HG03571 (cell line): Measurements from ENCODE around the gene CCIN.

ENCODE experiments used
- ATAC-seq: cut with Tn5 transposase; IDR thresholded peaks from one replicate; pipeline ENCODE4 v1.9.1; 2021; ENCODE audit not compliant: unreplicated experiment

CCIN gene

GRCh38 chr9:36189976-36190375 lies 20.8 kb downstream of the CCIN start:
- ATAC-seq: no peak

DNA sequence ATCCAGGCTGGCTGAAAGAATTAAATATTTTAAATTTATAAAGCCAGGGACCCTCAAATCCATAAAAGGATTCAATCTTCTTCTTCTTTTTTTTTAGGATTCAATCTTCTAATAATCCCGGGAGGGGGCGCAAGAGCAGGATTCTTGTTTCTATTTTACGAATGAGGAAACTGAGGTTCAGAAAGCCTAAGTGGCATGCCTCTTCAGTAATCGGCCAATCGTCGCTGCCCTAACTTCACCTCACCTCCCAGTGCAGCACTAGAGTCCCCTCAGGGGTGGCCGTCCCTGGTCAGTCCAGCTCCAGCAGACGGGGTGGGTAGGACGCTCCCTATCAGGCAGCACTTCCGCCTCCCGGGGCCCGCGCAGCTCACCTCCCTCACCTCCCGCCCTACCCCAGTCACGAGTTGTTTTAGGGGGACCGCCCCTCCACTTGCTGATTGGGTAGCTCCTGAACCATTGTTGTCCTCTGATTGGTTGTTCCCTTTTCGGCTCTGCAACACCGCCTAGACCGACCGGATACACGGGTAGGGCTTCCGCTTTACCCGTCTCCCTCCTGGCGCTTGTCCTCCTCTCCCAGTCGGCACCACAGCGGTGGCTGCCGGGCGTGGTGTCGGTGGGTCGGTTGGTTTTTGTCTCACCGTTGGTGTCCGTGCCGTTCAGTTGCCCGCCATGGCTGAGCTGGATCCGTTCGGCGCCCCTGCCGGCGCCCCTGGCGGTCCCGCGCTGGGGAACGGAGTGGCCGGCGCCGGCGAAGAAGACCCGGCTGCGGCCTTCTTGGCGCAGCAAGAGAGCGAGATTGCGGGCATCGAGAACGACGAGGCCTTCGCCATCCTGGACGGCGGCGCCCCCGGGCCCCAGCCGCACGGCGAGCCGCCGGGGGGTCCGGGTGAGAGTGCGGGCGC lies 21.5 kb downstream of the CCIN start, which contains the start of gene CLTA:
Gene CLTA, plus strand, starts transcription at position 534 of the 902 bp plus-strand sequence. Its CDS starts 136 bp downstream, at position 670.
- peak; percentile 89 for ATAC-seq

GRCh38 chr9:36191290-36191645 lies 22.1 kb downstream of the CCIN start:
- ATAC-seq: peak; percentile 5

DNA sequence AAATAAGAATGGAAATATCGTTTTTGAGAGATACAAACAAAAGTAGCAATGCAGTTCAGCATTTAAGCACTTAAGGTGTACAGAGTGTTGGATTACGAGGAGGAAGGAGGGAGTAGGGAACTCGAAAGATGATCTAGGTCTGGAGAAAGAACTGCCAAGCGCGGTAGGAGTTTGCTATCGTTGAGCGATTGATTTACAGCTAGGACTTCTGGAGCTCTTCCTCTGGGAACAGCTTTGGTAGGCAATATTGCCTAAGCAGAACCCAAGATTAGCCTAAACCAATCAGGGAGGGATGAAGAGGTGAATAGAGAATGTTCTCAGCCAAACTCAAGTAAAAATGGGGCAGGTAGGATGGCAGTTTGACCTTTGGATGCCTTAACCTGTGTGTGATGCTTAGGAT lies 22.5 kb downstream of the CCIN start:
- no peak for ATAC-seq

GRCh38 chr9:36192196-36192595 lies 23.0 kb downstream of the CCIN start:
- no peak for ATAC-seq

GRCh38 chr9:36193023-36193422 lies 23.8 kb downstream of the CCIN start:
- no peak for ATAC-seq

- ATAC-seq: no peak
These were observed 25.3 kb downstream of the CCIN start for GRCh38 chr9:36194326-36195000.

- no peak for ATAC-seq
These were observed 35.8 kb downstream of the CCIN start for GRCh38 chr9:36204906-36205547.

DNA sequence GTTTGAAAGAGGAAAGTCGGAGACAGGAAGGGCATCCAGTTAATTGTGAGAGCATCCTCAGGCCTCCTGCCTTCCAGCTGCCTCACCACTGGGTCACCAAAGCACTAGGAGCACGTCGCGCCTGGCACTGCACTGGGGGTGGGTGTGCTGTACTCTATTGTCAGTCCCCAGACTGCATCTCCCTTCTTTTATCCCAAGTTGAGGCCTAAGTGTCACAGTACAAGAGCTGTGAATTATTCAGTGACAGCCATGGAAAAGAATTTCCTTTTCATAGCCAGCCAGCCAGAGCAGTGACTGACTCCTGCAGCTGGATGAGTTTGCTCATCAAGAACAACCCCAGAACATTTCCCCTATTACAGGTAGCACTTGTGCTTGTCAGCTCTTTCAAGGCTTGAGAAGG lies 37.8 kb downstream of the CCIN start:
- no peak for ATAC-seq

DNA sequence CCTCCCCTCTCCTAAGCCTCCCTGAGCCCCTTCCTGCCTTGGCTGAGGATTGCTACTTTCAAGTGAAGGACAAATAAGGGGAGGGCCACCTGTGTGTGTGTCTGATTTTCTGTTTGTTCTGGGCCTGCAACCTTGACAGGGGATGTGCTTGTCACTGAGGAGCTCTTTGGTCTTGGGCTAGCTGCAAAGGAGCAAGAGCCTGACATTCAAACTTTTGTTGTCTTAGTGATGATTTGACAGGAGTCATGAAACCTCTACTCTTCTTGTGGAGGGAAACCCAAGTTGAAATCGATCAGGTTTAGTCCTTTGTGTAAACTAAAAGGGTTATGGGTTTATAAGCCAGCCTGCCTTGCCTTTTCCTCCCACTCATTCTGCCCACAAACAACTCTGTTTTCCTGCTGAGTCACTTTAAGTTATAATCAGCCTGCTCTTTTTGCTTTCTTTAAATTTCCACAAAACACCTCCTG lies 38.4 kb downstream of the CCIN start:
- ATAC-seq: no peak

- ATAC-seq: no peak
These were observed 39.5 kb downstream of the CCIN start for GRCh38 chr9:36208521-36209253.

DNA sequence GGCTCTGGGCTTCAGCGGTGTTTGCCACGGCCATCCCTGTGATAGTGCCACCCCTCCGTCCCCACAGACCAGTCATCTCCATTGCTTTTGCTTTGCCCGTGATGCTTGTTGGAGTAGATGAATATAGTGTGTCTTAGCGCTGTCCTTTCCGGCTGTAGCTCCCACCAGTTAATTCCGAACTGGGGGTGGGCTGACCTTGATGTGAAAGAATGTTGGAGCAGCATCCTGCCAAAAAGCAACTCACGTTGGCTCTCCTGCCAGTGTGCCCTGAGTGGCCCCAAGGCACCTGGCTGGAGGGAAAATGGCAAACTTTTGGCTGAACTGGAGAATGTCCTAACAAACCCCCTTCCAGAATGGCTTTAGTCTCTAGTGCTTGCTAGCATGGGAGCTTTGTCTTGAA lies 41.5 kb downstream of the CCIN start:
- ATAC-seq: no peak

DNA sequence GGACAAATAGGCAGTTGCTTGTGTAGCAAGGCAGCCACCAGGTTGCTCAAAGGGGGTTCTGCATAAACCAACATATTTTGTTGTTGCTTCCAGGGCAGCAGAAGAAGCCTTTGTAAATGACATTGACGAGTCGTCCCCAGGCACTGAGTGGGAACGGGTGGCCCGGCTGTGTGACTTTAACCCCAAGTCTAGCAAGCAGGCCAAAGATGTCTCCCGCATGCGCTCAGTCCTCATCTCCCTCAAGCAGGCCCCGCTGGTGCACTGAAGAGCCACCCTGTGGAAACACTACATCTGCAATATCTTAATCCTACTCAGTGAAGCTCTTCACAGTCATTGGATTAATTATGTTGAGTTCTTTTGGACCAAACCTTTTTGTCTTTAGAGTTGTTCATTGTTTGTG lies 42.3 kb downstream of the CCIN start:
- no peak for ATAC-seq

DNA sequence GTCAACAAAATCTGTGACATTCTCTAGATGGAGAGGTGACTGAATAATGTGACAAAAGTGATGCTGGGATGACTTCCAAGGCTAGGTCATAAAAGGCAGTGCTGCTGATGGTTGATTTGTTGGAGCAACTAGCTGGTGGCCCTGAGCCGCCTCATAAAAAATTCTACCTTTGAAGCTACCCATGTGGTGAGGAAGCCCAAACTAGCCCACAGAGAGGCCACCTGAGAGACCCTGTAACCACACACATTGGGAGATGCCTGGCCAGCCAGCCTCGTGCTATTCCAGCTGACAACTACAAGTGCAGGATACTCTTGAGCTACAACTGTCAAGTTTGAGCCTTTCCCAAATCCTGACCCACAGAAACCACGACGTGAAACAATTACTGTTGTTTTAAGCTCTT lies 44.2 kb downstream of the CCIN start:
- ATAC-seq: no peak

DNA sequence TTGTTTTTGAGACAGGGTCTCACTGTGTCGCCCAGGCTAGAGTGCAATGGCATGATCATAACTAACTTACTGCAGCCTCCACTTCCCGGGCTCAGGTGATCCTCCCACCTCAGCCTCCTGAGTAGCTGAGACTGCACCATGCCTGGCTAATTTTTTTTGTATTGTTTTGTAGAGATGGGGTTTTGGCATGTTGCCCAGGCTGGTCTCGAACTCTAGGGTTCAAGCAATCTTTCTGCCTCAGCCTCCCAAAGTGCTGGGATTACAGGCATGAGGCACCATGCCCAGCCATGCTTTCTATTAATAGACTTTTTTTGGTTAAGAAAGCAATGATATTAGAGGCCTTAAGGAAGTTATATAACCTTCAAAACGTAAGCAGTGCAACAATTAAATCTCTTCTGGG lies 44.8 kb downstream of the CCIN start:
- ATAC-seq: no peak

GRCh38 chr9:36214571-36214970 lies 45.4 kb downstream of the CCIN start:
- no peak for ATAC-seq

DNA sequence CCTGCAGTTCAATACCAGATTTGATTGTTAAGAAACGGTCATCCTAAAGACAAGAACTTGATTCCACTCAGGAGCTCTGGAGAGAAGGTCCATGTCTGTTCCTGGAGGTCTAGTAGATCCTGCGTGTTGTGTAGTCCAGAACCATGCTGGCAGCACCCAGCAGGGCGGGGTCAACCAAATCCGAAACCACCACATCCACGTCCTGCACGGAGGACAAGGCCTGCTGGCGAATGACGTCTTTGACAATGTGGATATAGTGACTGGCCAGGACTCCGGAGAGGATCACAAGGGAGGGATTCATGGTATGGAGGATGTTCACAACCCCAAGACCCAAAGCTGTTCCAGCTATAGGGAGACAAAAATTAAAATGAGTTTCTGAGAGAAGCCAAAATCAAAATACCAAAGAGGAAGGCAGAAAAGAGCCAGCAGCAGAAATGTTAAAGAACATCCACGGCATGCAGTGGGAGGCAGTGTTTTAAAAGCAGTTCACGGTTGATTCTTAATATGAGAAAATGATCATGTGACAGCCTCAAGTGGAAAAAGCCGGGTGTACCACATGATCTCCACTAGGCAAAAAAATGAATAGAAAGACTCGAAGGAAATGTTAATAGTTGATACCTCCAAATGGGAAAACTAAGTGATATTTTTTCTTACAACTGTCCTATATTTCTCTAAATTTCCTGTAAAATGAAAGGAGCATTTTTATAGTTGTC lies 48.2 kb downstream of the CCIN start:
- no peak for ATAC-seq

DNA sequence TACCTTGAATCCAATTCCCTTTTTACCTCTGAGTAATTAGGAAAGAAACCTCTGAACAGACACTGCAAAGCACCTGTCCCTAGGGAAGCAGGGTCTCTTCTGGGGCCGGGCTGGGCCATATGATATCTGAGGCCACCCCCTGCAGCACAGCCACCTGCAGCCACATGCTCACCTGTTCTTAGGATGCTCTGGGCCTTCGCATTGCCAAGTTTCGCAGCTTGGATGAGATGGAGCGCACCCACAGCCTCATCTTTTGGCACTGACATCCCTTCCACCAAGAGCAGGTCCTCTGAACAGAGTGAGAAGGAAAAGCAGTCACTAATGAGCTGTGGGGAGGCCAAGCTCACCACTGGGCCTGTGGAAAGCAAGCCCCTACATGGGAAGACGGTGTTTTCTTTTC lies 48.8 kb downstream of the CCIN start:
- ATAC-seq: no peak

DNA sequence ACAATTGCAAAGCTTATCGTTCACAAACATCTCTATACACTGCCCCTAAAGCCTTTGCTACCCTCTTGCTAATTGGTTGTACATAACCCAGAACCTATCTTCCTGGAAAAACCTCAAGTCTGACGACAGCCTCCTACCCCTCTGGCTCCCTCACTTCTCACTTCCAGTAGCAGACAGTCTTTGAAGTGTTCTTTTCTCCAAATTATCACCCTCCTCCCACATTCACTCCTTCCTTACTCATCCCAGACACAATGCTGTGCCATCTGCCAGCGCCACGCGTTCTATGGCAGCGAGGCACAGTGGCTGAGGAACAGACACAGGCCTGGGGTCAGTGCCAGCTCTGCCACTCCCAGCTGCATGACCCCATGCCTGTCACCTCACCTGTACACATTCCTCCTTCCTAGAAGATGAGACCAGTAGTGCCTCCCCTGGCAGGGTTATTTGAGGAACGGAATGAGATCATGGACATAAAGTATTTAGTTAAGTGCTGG lies 49.3 kb downstream of the CCIN start:
- no peak for ATAC-seq
